Measurements from ENCODE around the gene CPSF4L. TPM values are rescaled to one million over a fixed set of nuclear protein-coding genes. Genes with fewer than 3 reads are reported as not detected.

CPSF4L gene
- total RNA-seq, 1 experiment from 2014 or later: not detected

GRCh38 chr17:73268582-73269328 lies 7.1 kb upstream of the CPSF4L start:
- no peak for DNase-seq (ENCODE audit: low spot score)
- POLR2A ChIA-PET (ENCODE audit: low non-redundant PET): no interaction called here
- H3K4me3 ChIP-seq (ENCODE audit: low read depth, low read length, poor library complexity, severe bottlenecking): no peak overlapping the region
- H3K27ac ChIP-seq (ENCODE audit: low read depth, low read length, poor library complexity, severe bottlenecking): no peak overlapping the region
- CTCF ChIA-PET: no interaction called here
- H3K4me1 ChIP-seq (ENCODE audit: insufficient read depth, low read length, poor library complexity, severe bottlenecking): no peaks in the 10 kb centered on the region
- no peaks in the 10 kb centered on the region for H3K36me3 ChIP-seq (ENCODE audit: insufficient read depth, low read length, poor library complexity, severe bottlenecking)
- no peaks in the 10 kb centered on the region for H3K9me3 ChIP-seq (ENCODE audit: low read depth, low read length, poor library complexity, severe bottlenecking)
- no peaks in the 10 kb centered on the region for H3K27me3 ChIP-seq (replicated peaks; ENCODE audit: insufficient read depth, low read depth, low read length, poor library complexity)
- TF ChIP-seq CTCF (conservative IDR thresholded peaks at IDR 0.05; ENCODE audit: low read depth, low read length) (no peak), EZH2 (IDR thresholded peaks at IDR 0.05; ENCODE audit: borderline replicate concordance, low read depth, low read length, poor library complexity, severe bottlenecking) (no peak)
- BruUV-seq (replicated peaks): no TSS peak
- intact Hi-C loops (cut with micrococcal nuclease; ENCODE audit: unreplicated experiment): no loop called here

GRCh38 chr17:73267648-73268537 lies 6.2 kb upstream of the CPSF4L start:
- BruUV-seq (replicated peaks): no TSS peak
- Histone ChIP-seq H3K27ac (ENCODE audit: low read depth, low read length, poor library complexity, severe bottlenecking) (no peak overlapping the region), H3K36me3 (ENCODE audit: insufficient read depth, low read length, poor library complexity, severe bottlenecking) (no peaks in the 10 kb centered on the region), H3K4me1 (ENCODE audit: insufficient read depth, low read length, poor library complexity, severe bottlenecking) (no peaks in the 10 kb centered on the region), H3K9me3 (ENCODE audit: low read depth, low read length, poor library complexity, severe bottlenecking) (no peaks in the 10 kb centered on the region), H3K4me3 (ENCODE audit: low read depth, low read length, poor library complexity, severe bottlenecking) (no peak overlapping the region), H3K27me3 (replicated peaks; ENCODE audit: insufficient read depth, low read depth, low read length, poor library complexity) (no peaks in the 10 kb centered on the region)
- DNase-seq (ENCODE audit: low spot score): no peak
- POLR2A ChIA-PET (ENCODE audit: low non-redundant PET): no interaction called here
- no peak for TF ChIP-seq EZH2 (IDR thresholded peaks at IDR 0.05; ENCODE audit: borderline replicate concordance, low read depth, low read length, poor library complexity, severe bottlenecking)
- TF ChIP-seq CTCF (conservative IDR thresholded peaks at IDR 0.05; ENCODE audit: low read depth, low read length): no peak
- CTCF ChIA-PET: no interaction called here
- intact Hi-C loops (cut with micrococcal nuclease; ENCODE audit: unreplicated experiment): no loop called here

GRCh38 chr17:73266796-73267195 lies 5.1 kb upstream of the CPSF4L start:
- ChIA-PET CTCF (interaction anchor here (0.5 kb wide), 1 partner anchor 389 kb away, joined by 5 read pairs; no protein-coding TSS in a partner anchor), POLR2A (ENCODE audit: low non-redundant PET) (no interaction called here)
- Histone ChIP-seq H3K4me1 (ENCODE audit: insufficient read depth, low read length, poor library complexity, severe bottlenecking) (no peaks in the 10 kb centered on the region), H3K36me3 (ENCODE audit: insufficient read depth, low read length, poor library complexity, severe bottlenecking) (no peaks in the 10 kb centered on the region), H3K4me3 (ENCODE audit: low read depth, low read length, poor library complexity, severe bottlenecking) (no peak overlapping the region), H3K27me3 (replicated peaks; ENCODE audit: insufficient read depth, low read depth, low read length, poor library complexity) (no peaks in the 10 kb centered on the region), H3K9me3 (ENCODE audit: low read depth, low read length, poor library complexity, severe bottlenecking) (no peaks in the 10 kb centered on the region), H3K27ac (ENCODE audit: low read depth, low read length, poor library complexity, severe bottlenecking) (no peak overlapping the region)
- intact Hi-C loops (cut with micrococcal nuclease; ENCODE audit: unreplicated experiment): no loop called here
- DNase-seq (ENCODE audit: low spot score): no peak
- TF ChIP-seq EZH2 (IDR thresholded peaks at IDR 0.05; ENCODE audit: borderline replicate concordance, low read depth, low read length, poor library complexity, severe bottlenecking) (no peak), CTCF (conservative IDR thresholded peaks at IDR 0.05; ENCODE audit: low read depth, low read length) (no peak)
- BruUV-seq (replicated peaks): no TSS peak

Measured in A673 (cell line).